ENCODE data around the gene AGAP2. TPM values are rescaled to one million over a fixed set of nuclear protein-coding genes. Genes with fewer than 3 reads are reported as not detected.
A peak's percentile ranks its signal among the peaks of the same experiment; 100 is the strongest.

Gene AGAP2
- total and polyA plus RNA-seq, 9 of the 15 experiments (the other 6 are each of a cell fraction or from before 2014, with no cell fraction given) = 0.04 to 0.77 (median 0.28) TPM; not detected in 1

DNA sequence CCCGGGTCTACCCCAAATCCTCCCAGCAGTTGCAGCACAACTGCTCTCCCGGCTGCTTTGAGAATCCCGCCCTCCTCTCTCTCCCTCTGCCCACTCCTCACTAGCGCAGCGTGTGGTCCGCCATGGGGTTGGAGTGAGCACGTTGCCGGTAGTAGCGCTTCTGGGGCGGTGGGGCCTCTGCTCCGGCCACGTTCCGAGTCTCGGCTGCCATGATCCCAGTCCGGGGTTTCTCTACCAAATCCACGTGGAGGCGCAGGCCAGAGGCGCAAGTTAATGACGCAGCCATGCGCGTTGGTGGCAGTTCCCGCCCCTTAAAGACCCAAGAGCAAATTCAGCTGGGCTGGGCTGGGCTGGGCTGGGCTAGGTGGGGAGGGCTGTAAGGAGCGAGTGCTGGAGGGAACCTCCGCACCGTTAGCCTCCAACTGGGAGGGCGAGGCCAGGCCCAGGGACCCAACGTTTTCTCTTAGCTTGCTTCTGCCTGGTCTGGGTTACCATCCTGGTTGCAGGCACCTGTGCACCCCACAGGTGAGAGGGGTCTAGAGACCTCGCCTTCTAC is 33.4 kb upstream of the AGAP2 start, which contains the start of gene METTL1:
Gene METTL1, minus strand, starts transcription at position 233 of the 556 bp plus-strand sequence. Its CDS starts 22 bp downstream, at position 211.
- peak; percentile 97 for FAIRE-seq
- no peak for TF ChIP-seq TGIF2 (CRISPR knock-in tag; IDR thresholded peaks at IDR 0.05)
- no peak for TF ChIP-seq MECOM (CRISPR knock-in tag; IDR thresholded peaks at IDR 0.05)
- TF ChIP-seq MTA3 (IDR thresholded peaks at IDR 0.05; ENCODE audit: borderline replicate concordance) = peak; percentile 62; the same call in 1 of the 2 replicates
- TF ChIP-seq, protein P1, sequence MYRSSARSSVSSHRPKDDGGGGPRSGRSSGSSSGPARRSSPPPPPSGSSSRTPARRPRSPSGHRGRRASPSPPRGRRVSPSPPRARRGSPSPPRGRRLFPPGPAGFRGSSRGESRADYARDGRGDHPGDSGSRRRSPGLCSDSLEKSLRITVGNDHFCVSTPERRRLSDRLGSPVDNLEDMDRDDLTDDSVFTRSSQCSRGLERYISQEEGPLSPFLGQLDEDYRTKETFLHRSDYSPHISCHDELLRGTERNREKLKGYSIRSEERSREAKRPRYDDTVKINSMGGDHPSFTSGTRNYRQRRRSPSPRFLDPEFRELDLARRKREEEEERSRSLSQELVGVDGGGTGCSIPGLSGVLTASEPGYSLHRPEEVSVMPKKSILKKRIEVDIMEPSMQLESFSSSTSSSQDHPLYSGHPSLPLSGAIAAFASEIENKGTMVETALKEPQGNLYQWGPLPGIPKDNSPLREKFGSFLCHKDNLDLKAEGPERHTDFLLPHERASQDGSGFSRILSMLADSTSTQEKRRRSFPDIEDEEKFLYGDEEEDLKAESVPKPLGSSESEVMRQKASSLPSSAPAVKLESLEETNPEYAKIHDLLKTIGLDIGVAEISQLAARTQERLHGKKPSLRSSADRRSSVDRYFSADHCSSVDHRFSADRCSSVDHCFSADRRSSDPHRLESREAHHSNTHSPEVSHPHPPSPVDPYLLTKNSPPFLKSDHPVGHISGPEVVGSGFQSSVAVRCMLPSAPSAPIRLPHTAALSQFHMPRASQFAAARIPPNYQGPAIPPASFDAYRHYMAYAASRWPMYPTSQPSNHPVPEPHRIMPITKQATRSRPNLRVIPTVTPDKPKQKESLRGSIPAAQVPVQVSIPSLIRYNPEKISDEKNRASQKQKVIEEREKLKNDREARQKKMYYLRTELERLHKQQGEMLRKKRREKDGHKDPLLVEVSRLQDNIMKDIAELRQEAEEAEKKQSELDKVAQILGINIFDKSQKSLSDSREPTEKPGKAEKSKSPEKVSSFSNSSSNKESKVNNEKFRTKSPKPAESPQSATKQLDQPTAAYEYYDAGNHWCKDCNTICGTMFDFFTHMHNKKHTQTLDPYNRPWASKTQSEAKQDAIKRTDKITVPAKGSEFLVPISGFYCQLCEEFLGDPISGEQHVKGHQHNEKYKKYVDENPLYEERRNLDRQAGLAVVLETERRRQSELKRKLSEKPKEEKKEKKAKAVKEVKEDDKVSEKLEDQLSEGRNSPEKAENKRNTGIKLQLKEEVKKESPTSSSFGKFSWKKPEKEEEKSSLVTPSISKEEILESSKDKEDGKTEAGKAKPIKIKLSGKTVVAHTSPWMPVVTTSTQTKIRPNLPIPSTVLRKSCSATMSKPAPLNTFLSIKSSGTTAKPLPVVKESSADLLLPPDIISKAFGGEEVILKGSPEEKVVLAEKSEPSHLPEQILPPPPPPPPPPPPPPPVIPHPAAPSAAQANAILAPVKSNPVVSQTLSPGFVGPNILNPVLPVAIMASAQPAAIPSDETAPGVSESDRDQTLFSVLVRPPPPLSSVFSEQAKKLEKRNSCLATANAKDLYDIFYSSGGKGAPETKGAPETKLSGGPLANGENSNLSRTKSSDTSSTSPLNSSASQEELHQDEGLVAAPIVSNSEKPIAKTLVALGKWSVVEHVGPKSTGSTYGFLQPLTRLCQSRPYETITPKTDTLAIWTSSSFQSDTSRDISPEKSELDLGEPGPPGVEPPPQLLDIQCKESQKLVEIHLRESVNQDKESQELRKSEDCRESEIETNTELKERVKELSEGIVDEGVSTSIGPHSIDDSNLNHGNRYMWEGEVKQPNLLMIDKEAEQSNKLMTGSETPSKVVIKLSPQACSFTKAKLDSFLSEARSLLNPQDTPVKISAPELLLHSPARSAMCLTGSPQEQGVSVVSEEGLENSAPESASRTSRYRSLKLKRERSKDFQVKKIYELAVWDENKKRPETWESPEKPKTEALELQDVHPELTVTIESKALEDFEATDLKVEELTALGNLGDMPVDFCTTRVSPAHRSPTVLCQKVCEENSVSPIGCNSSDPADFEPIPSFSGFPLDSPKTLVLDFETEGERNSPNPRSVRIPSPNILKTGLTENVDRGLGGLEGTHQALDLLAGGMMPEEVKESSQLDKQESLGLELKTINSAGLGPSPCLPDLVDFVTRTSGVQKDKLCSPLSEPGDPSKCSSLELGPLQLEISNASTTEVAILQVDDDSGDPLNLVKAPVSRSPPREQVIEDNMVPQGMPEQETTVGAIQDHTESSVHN (IDR thresholded peaks at IDR 0.05; ENCODE audit: borderline replicate concordance in 1 of 2, low read depth in 1 of 2) = peak in 1 of 2 experiments; percentile 83; a peak in 2 of 4 replicates
- peak; percentile 39; the same call in 1 of the 2 replicates for TF ChIP-seq ZNF589 (CRISPR knock-in tag; IDR thresholded peaks at IDR 0.05; ENCODE audit: low read depth)
- TF ChIP-seq, protein P2, sequence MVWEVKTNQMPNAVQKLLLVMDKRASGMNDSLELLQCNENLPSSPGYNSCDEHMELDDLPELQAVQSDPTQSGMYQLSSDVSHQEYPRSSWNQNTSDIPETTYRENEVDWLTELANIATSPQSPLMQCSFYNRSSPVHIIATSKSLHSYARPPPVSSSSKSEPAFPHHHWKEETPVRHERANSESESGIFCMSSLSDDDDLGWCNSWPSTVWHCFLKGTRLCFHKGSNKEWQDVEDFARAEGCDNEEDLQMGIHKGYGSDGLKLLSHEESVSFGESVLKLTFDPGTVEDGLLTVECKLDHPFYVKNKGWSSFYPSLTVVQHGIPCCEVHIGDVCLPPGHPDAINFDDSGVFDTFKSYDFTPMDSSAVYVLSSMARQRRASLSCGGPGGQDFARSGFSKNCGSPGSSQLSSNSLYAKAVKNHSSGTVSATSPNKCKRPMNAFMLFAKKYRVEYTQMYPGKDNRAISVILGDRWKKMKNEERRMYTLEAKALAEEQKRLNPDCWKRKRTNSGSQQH (CRISPR knock-in tag; IDR thresholded peaks at IDR 0.05) = 0 out of 2 replicates have a peak, but pooled peaks have one; percentile 55
- no peak for TF ChIP-seq SMARCE1 (IDR thresholded peaks at IDR 0.05)

More for the DNA sequence above, 33.4 kb upstream of the AGAP2 start, which contains the start of gene METTL1:
- no TSS peak for BruUV-seq (replicated peaks)
- under 1% methylated on average over 27 of the region's 28 CpGs for WGBS (ENCODE audit: insufficient coverage, low coverage, missing lambda C conversion rate)
- peak; percentile 95 for ATAC-seq
- Histone ChIP-seq H3K4me2 (ENCODE audit: insufficient read depth, low read length) (peak within 1 kb of the TSS; percentile 99), H3K4me1 (replicated peaks in 1 of 2; ENCODE audit: control insufficient read depth in 2 of 2, insufficient read depth in 2 of 2, low read length in 2 of 2) (peaks cover 21 to 28% of the 10 kb centered on the region in 2 experiments), H4K20me1 (replicated peaks; ENCODE audit: control insufficient read depth, insufficient read depth, low read length) (no peaks in the 10 kb centered on the region), H3K27ac (ENCODE audit: extremely low read depth, low read depth, low read length) (peak within 1 kb of the TSS; percentile 93), H3K79me2 (ENCODE audit: control insufficient read depth, insufficient read depth, low read length) (peaks cover 27% of the 10 kb centered on the region), H3K4me3 (peak within 1 kb of the TSS; percentile 71), H3K9ac (ENCODE audit: insufficient read depth in 1 of 2, low read depth in 2 of 2, low read length in 2 of 2) (peak within 1 kb of the TSS; percentile 91 to 100), H3K9me1 (ENCODE audit: control insufficient read depth, insufficient read depth, low read length) (no peaks in the 10 kb centered on the region), H3K27me3 (ENCODE audit: control insufficient read depth in 2 of 2, insufficient read depth in 2 of 2, low read length in 2 of 2) (no peaks in the 10 kb centered on the region), H2AFZ (ENCODE audit: low read depth, low read length) (peak within 1 kb of the TSS; percentile 98), H3K36me3 (ENCODE audit: control insufficient read depth, insufficient read depth, low read length) (peaks cover 45% of the 10 kb centered on the region), H3K9me3 (replicated peaks; ENCODE audit: control insufficient read depth, insufficient read depth, low read depth, low read length) (no peaks in the 10 kb centered on the region)
- peak; percentile 84 to 99 (median 90) for DNase-seq (ENCODE audit: extremely low read depth in 1 of 4, low spot score in 3 of 4)
- in situ Hi-C loops (cut with MboI) (no loop called here), intact Hi-C loops (cut with micrococcal nuclease) (loop anchor here (2.0 kb wide), 1 partner anchor 19 kb away; the partner anchor contains the start of gene CDK4)
- CTCF ChIA-PET (ENCODE audit: low intra/inter-chr PET ratio) = interaction anchor here (0.6 kb wide), 1 partner anchor 9 kb away, joined by 3 read pairs; no protein-coding TSS in a partner anchor
- POLR2A ChIA-PET = interaction anchor here (0.6 to 1.6 kb wide), 13 partner anchors 8 to 220 kb away, joined by 3 to 11 read pairs (median 5); partner anchors contain the start of genes CDK4, TSFM and TSPAN31
